Suprapubic skin (tissue), 4 donors: ENCODE data around the gene AACS.

Experiments
- EP300 ChIP-seq: sonication (generic); formaldehyde crosslinking; IDR thresholded peaks from one replicate; pipeline ENCODE4 v1.6.1; 2017; ENCODE audit warnings: antibody characterized with exemption
- POLR2A ChIP-seq, 2 donors: fragments of 450-650 bp; IDR thresholded peaks; one replicate each; pipeline ENCODE4 v1.6.1; 2017; ENCODE audit warnings: antibody characterized with exemption in 2 of 2, mild to moderate bottlenecking in 2 of 2, moderate library complexity in 2 of 2
- POLR2AphosphoS5 ChIP-seq, 3 donors: sonication (generic); formaldehyde crosslinking; IDR thresholded peaks; one replicate each; pipeline ENCODE4 v1.6.1; 2017; ENCODE audit warnings: antibody characterized with exemption in 3 of 3
- TF ChIP-seq, protein P1 (sequence below), 2 donors: fragments of 200-600 bp in 1 of 2; fragments of 450-650 bp in 1 of 2; sonication (generic) in 1 of 2; IDR thresholded peaks; one replicate each; pipeline ENCODE4 v1.5.1; 2016 to 2019; ENCODE audit warnings: antibody characterized with exemption in 2 of 2, mild to moderate bottlenecking in 1 of 2, moderate library complexity in 1 of 2

GRCh38 chr12:125093681-125094330 is 28.6 kb downstream of the AACS start:
- TF ChIP-seq, protein P1, sequence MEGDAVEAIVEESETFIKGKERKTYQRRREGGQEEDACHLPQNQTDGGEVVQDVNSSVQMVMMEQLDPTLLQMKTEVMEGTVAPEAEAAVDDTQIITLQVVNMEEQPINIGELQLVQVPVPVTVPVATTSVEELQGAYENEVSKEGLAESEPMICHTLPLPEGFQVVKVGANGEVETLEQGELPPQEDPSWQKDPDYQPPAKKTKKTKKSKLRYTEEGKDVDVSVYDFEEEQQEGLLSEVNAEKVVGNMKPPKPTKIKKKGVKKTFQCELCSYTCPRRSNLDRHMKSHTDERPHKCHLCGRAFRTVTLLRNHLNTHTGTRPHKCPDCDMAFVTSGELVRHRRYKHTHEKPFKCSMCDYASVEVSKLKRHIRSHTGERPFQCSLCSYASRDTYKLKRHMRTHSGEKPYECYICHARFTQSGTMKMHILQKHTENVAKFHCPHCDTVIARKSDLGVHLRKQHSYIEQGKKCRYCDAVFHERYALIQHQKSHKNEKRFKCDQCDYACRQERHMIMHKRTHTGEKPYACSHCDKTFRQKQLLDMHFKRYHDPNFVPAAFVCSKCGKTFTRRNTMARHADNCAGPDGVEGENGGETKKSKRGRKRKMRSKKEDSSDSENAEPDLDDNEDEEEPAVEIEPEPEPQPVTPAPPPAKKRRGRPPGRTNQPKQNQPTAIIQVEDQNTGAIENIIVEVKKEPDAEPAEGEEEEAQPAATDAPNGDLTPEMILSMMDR (IDR thresholded peaks at IDR 0.05), result no peak
- no peak for TF ChIP-seq POLR2AphosphoS5 (IDR thresholded peaks at IDR 0.05)
- no peak for TF ChIP-seq EP300
- TF ChIP-seq POLR2A (IDR thresholded peaks at IDR 0.05), result no peak
